Osteoblast (primary cell): ENCODE measurements around the gene REPS2. TPM values are rescaled to one million over a fixed set of nuclear protein-coding genes. Genes with fewer than 3 reads are reported as not detected.

Experiments
- DNase-seq: peaks from one replicate; pipeline ENCODE4 v3.0.0; 2011; ENCODE audit warnings: low spot score, mixed read lengths; ENCODE audit not compliant: insufficient read length; ENCODE audit errors: missing footprints
- H2AFZ ChIP-seq: 2 replicates; pipeline ENCODE4 v1.6.0; 2011; ENCODE audit warnings: mild to moderate bottlenecking, low read length
- H3K27ac ChIP-seq: 2 replicates; pipeline ENCODE4 v1.5.1; 2011; ENCODE audit warnings: mild to moderate bottlenecking, low read depth, low read length, moderate library complexity
- H3K27me3 ChIP-seq: 2 replicates; pipeline ENCODE4 v1.6.0; 2012; ENCODE audit warnings: mild to moderate bottlenecking, control low read depth, inconsistent platforms, low read length, moderate library complexity; ENCODE audit not compliant: insufficient read depth
- H3K36me3 ChIP-seq: 2 replicates; pipeline ENCODE4 v1.5.1; 2011; ENCODE audit warnings: mild to moderate bottlenecking, low read length, control low read depth, moderate library complexity; ENCODE audit not compliant: insufficient read depth
- H3K4me1 ChIP-seq: 2 replicates; pipeline ENCODE4 v1.5.1; 2011; ENCODE audit warnings: mild to moderate bottlenecking, low read length, control low read depth, moderate library complexity; ENCODE audit not compliant: insufficient read depth
- H3K4me2 ChIP-seq: 2 replicates; pipeline ENCODE4 v1.6.0; 2011; ENCODE audit warnings: mild to moderate bottlenecking, low read length; ENCODE audit not compliant: insufficient read depth
- H3K4me3 ChIP-seq: fragments of 200-600 bp; sonication (generic); 3 replicates; pipeline ENCODE4 v1.5.1; 2012; ENCODE audit warnings: mild to moderate bottlenecking, low read length, inconsistent platforms; ENCODE audit not compliant: insufficient read depth
- H3K79me2 ChIP-seq: 2 replicates; pipeline ENCODE4 v1.6.0; 2012; ENCODE audit warnings: mild to moderate bottlenecking, low read length, control low read depth, inconsistent platforms; ENCODE audit not compliant: insufficient read depth
- H3K9me3 ChIP-seq: 2 replicates; pipeline ENCODE4 v1.5.1; 2011; ENCODE audit warnings: low read depth, low read length, control low read depth
- H4K20me1 ChIP-seq: 2 replicates; pipeline ENCODE4 v1.6.0; 2012; ENCODE audit warnings: mild to moderate bottlenecking, low read length, control low read depth; ENCODE audit not compliant: insufficient read depth
- CTCF ChIP-seq: IDR thresholded peaks from 2 replicates; pipeline ENCODE4 v1.5.1; 2011; ENCODE audit warnings: mild to moderate bottlenecking, low read depth, low read length, moderate library complexity; ENCODE audit errors: extremely low read depth
- total RNA-seq: library from RNA; depleted of rRNA; stranded (reverse); fragments of >200 nt; gene quantifications from 2 replicates; pipeline ENCODE4 v1.2.3, GENCODE V29; 2012

The REPS2 gene
- total RNA-seq, 1 donor: 0.72 TPM

GRCh38 chrX:16914058-16914457 lies 32.4 kb upstream of the REPS2 start:
- no peak overlapping the region for H2AFZ ChIP-seq
- no peak for TF ChIP-seq CTCF
- H3K36me3 ChIP-seq: no peaks in the 10 kb centered on the region
- H3K79me2 ChIP-seq: no peaks in the 10 kb centered on the region
- no peak for DNase-seq
- no peaks in the 10 kb centered on the region for H3K4me1 ChIP-seq
- H3K27me3 ChIP-seq: peaks cover 15% of the 10 kb centered on the region
- no peaks in the 10 kb centered on the region for H4K20me1 ChIP-seq
- H3K27ac ChIP-seq: no peak overlapping the region
- H3K9me3 ChIP-seq: no peaks in the 10 kb centered on the region
- H3K4me2 ChIP-seq: no peak overlapping the region
- H3K4me3 ChIP-seq: no peak overlapping the region

GRCh38 chrX:16916561-16916960 lies 29.9 kb upstream of the REPS2 start:
- H3K4me3 ChIP-seq: no peak overlapping the region
- H3K4me2 ChIP-seq: no peak overlapping the region
- no peak overlapping the region for H3K27ac ChIP-seq
- H3K27me3 ChIP-seq: peaks cover 15% of the 10 kb centered on the region
- no peaks in the 10 kb centered on the region for H3K36me3 ChIP-seq
- H3K79me2 ChIP-seq: no peaks in the 10 kb centered on the region
- no peak overlapping the region for H2AFZ ChIP-seq
- no peak for TF ChIP-seq CTCF
- no peaks in the 10 kb centered on the region for H4K20me1 ChIP-seq
- no peaks in the 10 kb centered on the region for H3K4me1 ChIP-seq
- DNase-seq: no peak
- H3K9me3 ChIP-seq: no peaks in the 10 kb centered on the region

GRCh38 chrX:16917120-16917519 lies 29.3 kb upstream of the REPS2 start:
- Histone ChIP-seq H3K4me3 (no peak overlapping the region), H3K4me2 (no peak overlapping the region), H4K20me1 (no peaks in the 10 kb centered on the region), H2AFZ (no peak overlapping the region), H3K79me2 (no peaks in the 10 kb centered on the region), H3K9me3 (no peaks in the 10 kb centered on the region), H3K27me3 (peaks cover 15% of the 10 kb centered on the region), H3K36me3 (no peaks in the 10 kb centered on the region), H3K4me1 (no peaks in the 10 kb centered on the region), H3K27ac (no peak overlapping the region)
- no peak for DNase-seq
- TF ChIP-seq CTCF: no peak

- no peak for DNase-seq
- no peaks in the 10 kb centered on the region for H3K79me2 ChIP-seq
- no peak overlapping the region for H3K4me3 ChIP-seq
- H3K4me2 ChIP-seq: no peak overlapping the region
- no peak overlapping the region for H2AFZ ChIP-seq
- TF ChIP-seq CTCF: no peak
- no peaks in the 10 kb centered on the region for H4K20me1 ChIP-seq
- no peaks in the 10 kb centered on the region for H3K36me3 ChIP-seq
- no peaks in the 10 kb centered on the region for H3K4me1 ChIP-seq
- H3K9me3 ChIP-seq: no peaks in the 10 kb centered on the region
- H3K27me3 ChIP-seq: peaks cover 12% of the 10 kb centered on the region
- H3K27ac ChIP-seq: no peak overlapping the region
Observed at GRCh38 chrX:16918979-16919378, 27.5 kb upstream of the REPS2 start.
